ENCODE measurements around the gene TNN.

The TNN gene

GRCh38 chr1:175116210-175116798 lies 48.7 kb downstream of the TNN start:
- DNase-seq, result no peak

- DNase-seq, result no peak
Observed at GRCh38 chr1:175116903-175117302, 49.3 kb downstream of the TNN start.

GRCh38 chr1:175118375-175119367 lies 51.0 kb downstream of the TNN start:
- DNase-seq, result no peak

- DNase-seq, result no peak
Observed at GRCh38 chr1:175120511-175120910, 52.9 kb downstream of the TNN start.

GRCh38 chr1:175124861-175125260 lies 57.2 kb downstream of the TNN start:
- DNase-seq, result no peak

- DNase-seq, result no peak
Observed at GRCh38 chr1:175126347-175126746, 58.7 kb downstream of the TNN start.

- no peak for DNase-seq
Observed at GRCh38 chr1:175127565-175127964, 59.9 kb downstream of the TNN start.

GRCh38 chr1:175128523-175128922 lies 60.9 kb downstream of the TNN start:
- no peak for DNase-seq

- no peak for DNase-seq
Observed at GRCh38 chr1:175129182-175129581, 61.5 kb downstream of the TNN start.

- no peak for DNase-seq
Observed at GRCh38 chr1:175129644-175129996, 62.0 kb downstream of the TNN start.

- DNase-seq, result no peak
Observed at GRCh38 chr1:175129997-175130648, 62.5 kb downstream of the TNN start.

- no peak for DNase-seq
Observed at GRCh38 chr1:175130649-175131045, 63.0 kb downstream of the TNN start.

- DNase-seq, result no peak
Observed at GRCh38 chr1:175131095-175131494, 63.5 kb downstream of the TNN start.

GRCh38 chr1:175132436-175132835 lies 64.8 kb downstream of the TNN start:
- no peak for DNase-seq

- DNase-seq, result no peak
Observed at GRCh38 chr1:175133673-175134435, 66.2 kb downstream of the TNN start.

GRCh38 chr1:175134500-175134899 lies 66.9 kb downstream of the TNN start:
- no peak for DNase-seq

- no peak for DNase-seq
Observed at GRCh38 chr1:175136246-175136645, 68.6 kb downstream of the TNN start.

- DNase-seq, result no peak
Observed at GRCh38 chr1:175137369-175137768, 69.7 kb downstream of the TNN start.

- DNase-seq, result no peak
Observed at GRCh38 chr1:175138579-175138978, 70.9 kb downstream of the TNN start.

- DNase-seq, result no peak
Observed at GRCh38 chr1:175145899-175146528, 78.4 kb downstream of the TNN start.

- DNase-seq, result peak; percentile 63
Observed at GRCh38 chr1:175146529-175147213, 79.0 kb downstream of the TNN start.

GRCh38 chr1:175147569-175147968 lies 79.9 kb downstream of the TNN start:
- DNase-seq, result no peak

Measured in T-helper 9 cell (primary cell).